ENCODE data around the gene CDH23. TPM values are rescaled to one million over a fixed set of nuclear protein-coding genes. Genes with fewer than 3 reads are reported as not detected.

CDH23 gene
- total and polyA plus RNA-seq, 2 donors (not counting 1 experiment from before 2014, with no cell fraction given), result 0.37 to 0.89 TPM

GRCh38 chr10:71460615-71461014 lies 63.9 kb downstream of the CDH23 start:
- Histone ChIP-seq H2AFZ (ENCODE audit: insufficient read depth, low read depth, low read length, poor library complexity, severe bottlenecking) (no peak overlapping the region), H3K27ac (ENCODE audit: low read length in 2 of 2) (no peak overlapping the region), H3K79me2 (ENCODE audit: control insufficient read depth, insufficient read depth, low read length) (no peaks in the 10 kb centered on the region), H3K9me3 (ENCODE audit: control extremely low read depth in 1 of 3, control insufficient read depth in 2 of 3, insufficient read depth in 1 of 3, low read length in 2 of 3) (no peaks in the 10 kb centered on the region), H3K4me3 (ENCODE audit: control extremely low read depth in 1 of 5, extremely low read depth in 1 of 5, insufficient read depth in 1 of 5, low read depth in 2 of 5, low read length in 4 of 5) (no peak overlapping the region), H3K4me2 (replicated peaks; ENCODE audit: low read depth, low read length, poor library complexity, severe bottlenecking) (no peak overlapping the region), H4K20me1 (ENCODE audit: control insufficient read depth, insufficient read depth, low read length, poor library complexity, severe bottlenecking) (no peaks in the 10 kb centered on the region), H3K9ac (ENCODE audit: low read length) (no peak overlapping the region), H3K36me3 (replicated peaks in 1 of 2; ENCODE audit: control extremely low read depth in 1 of 2, control insufficient read depth in 1 of 2, extremely low read depth in 1 of 2, insufficient read depth in 2 of 2, low read length in 1 of 2) (no peaks in the 10 kb centered on the region), H3K27me3 (replicated peaks in 1 of 4; ENCODE audit: control extremely low read depth in 1 of 4, control insufficient read depth in 3 of 4, insufficient read depth in 4 of 4, low read length in 3 of 4) (no peaks in the 10 kb centered on the region), H3K4me1 (ENCODE audit: control insufficient read depth in 2 of 2, insufficient read depth in 2 of 2, low read length in 2 of 2) (no peaks in the 10 kb centered on the region)
- DNase-seq (no peak), ATAC-seq (ENCODE audit: low read depth) (no peak)
- no peak overlapping the region for H3K27ac Mint-ChIP-seq
- H3K4me3 Mint-ChIP-seq, result no peak overlapping the region
- H3K27me3 Mint-ChIP-seq, result peaks cover 15% of the 10 kb centered on the region
- WGBS (ENCODE audit: insufficient coverage), result 84% methylated on average over 9 of the region's 9 CpGs
- ChIA-PET POLR2A (no interaction called here), CTCF (no interaction called here)
- intact Hi-C loops (cut with micrococcal nuclease), result no loop called here
- no peaks in the 10 kb centered on the region for H3K4me1 Mint-ChIP-seq
- no peaks in the 10 kb centered on the region for H3K9me3 Mint-ChIP-seq (ENCODE audit: insufficient read depth)
- TF ChIP-seq EZH2 (IDR thresholded peaks at IDR 0.05; ENCODE audit: borderline replicate concordance, insufficient read depth, low read depth, low read length, poor library complexity, severe bottlenecking), result no peak
- TF ChIP-seq, protein P1, sequence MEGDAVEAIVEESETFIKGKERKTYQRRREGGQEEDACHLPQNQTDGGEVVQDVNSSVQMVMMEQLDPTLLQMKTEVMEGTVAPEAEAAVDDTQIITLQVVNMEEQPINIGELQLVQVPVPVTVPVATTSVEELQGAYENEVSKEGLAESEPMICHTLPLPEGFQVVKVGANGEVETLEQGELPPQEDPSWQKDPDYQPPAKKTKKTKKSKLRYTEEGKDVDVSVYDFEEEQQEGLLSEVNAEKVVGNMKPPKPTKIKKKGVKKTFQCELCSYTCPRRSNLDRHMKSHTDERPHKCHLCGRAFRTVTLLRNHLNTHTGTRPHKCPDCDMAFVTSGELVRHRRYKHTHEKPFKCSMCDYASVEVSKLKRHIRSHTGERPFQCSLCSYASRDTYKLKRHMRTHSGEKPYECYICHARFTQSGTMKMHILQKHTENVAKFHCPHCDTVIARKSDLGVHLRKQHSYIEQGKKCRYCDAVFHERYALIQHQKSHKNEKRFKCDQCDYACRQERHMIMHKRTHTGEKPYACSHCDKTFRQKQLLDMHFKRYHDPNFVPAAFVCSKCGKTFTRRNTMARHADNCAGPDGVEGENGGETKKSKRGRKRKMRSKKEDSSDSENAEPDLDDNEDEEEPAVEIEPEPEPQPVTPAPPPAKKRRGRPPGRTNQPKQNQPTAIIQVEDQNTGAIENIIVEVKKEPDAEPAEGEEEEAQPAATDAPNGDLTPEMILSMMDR (IDR thresholded peaks at IDR 0.05), result no peak

DNA sequence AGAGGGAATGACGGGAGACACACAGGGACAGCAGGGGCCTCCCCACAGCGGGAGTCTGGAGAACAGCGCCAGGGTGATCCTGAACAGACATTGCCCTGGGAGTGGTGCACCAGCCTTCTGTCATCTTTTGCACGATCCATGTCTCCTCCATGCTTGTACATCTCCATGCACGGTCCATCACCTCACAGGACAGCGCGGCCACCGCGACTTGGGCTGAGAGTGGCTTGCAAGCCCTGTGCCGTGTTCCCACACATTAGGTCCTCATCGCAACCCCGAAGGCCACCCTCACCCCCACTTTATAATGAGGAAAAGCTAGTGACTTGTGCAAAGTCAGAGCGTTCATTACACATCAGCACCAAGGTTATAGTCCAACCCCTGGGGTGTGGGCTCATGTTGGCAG lies 64.7 kb downstream of the CDH23 start:
- WGBS (ENCODE audit: insufficient coverage), result 94% methylated on average over 9 of the region's 13 CpGs
- H3K4me3 ChIP-seq (ENCODE audit: control extremely low read depth in 1 of 5, extremely low read depth in 1 of 5, insufficient read depth in 1 of 5, low read depth in 2 of 5, low read length in 4 of 5), result no peak overlapping the region
- ChIA-PET CTCF (no interaction called here), POLR2A (no interaction called here)
- H3K27me3 Mint-ChIP-seq, result peaks cover 11% of the 10 kb centered on the region
- H3K27ac Mint-ChIP-seq, result no peak overlapping the region
- H3K79me2 ChIP-seq (ENCODE audit: control insufficient read depth, insufficient read depth, low read length), result no peaks in the 10 kb centered on the region
- H3K27me3 ChIP-seq (replicated peaks in 1 of 4; ENCODE audit: control extremely low read depth in 1 of 4, control insufficient read depth in 3 of 4, insufficient read depth in 4 of 4, low read length in 3 of 4), result no peaks in the 10 kb centered on the region
- H3K36me3 ChIP-seq (replicated peaks in 1 of 2; ENCODE audit: control extremely low read depth in 1 of 2, control insufficient read depth in 1 of 2, extremely low read depth in 1 of 2, insufficient read depth in 2 of 2, low read length in 1 of 2), result no peaks in the 10 kb centered on the region
- H3K27ac ChIP-seq (ENCODE audit: low read length in 2 of 2), result no peak overlapping the region
- H3K4me2 ChIP-seq (replicated peaks; ENCODE audit: low read depth, low read length, poor library complexity, severe bottlenecking), result no peak overlapping the region
- ATAC-seq (ENCODE audit: low read depth) (no peak), DNase-seq (no peak)
- H3K9me3 Mint-ChIP-seq (ENCODE audit: insufficient read depth), result no peaks in the 10 kb centered on the region
- H3K4me1 ChIP-seq (ENCODE audit: control insufficient read depth in 2 of 2, insufficient read depth in 2 of 2, low read length in 2 of 2), result no peaks in the 10 kb centered on the region
- H3K4me1 Mint-ChIP-seq, result no peaks in the 10 kb centered on the region
- no peak overlapping the region for H2AFZ ChIP-seq (ENCODE audit: insufficient read depth, low read depth, low read length, poor library complexity, severe bottlenecking)
- no peaks in the 10 kb centered on the region for H4K20me1 ChIP-seq (ENCODE audit: control insufficient read depth, insufficient read depth, low read length, poor library complexity, severe bottlenecking)
- H3K9ac ChIP-seq (ENCODE audit: low read length), result no peak overlapping the region
- H3K9me3 ChIP-seq (ENCODE audit: control extremely low read depth in 1 of 3, control insufficient read depth in 2 of 3, insufficient read depth in 1 of 3, low read length in 2 of 3), result no peaks in the 10 kb centered on the region
- H3K4me3 Mint-ChIP-seq, result no peak overlapping the region
- no peak for TF ChIP-seq EZH2 (IDR thresholded peaks at IDR 0.05; ENCODE audit: borderline replicate concordance, insufficient read depth, low read depth, low read length, poor library complexity, severe bottlenecking)
- TF ChIP-seq, protein P1 (IDR thresholded peaks at IDR 0.05), result no peak
- intact Hi-C loops (cut with micrococcal nuclease), result no loop called here
